T47D (cell line): Measurements from ENCODE around the gene WDR7.
A peak's percentile ranks its signal among the peaks of the same experiment; 100 is the strongest.

Source experiments
- DNase-seq, 2 experiments: peaks; one replicate each; pipeline versions ENCODE4 v3.0.0 to v3.0.0-alpha.2; 2011 to 2012; ENCODE audit warnings: low read depth in 1 of 2, low spot score in 1 of 2
- JUND ChIP-seq: IDR thresholded peaks from 2 replicates; pipeline ENCODE4 v1.6.1; 2012; ENCODE audit warnings: low read depth
- in situ Hi-C: cut with HindIII; loops from 2 replicates; pipeline ENCODE4 v1.10.0; 2016; ENCODE audit warnings: low sequenced_read_pairs, low pct_unique_long_range_greater_than_20kb

WDR7 gene

GRCh38 chr18:57022716-57023115, 371.6 kb downstream of the WDR7 start:
- TF ChIP-seq JUND: no peak
- in situ Hi-C loops: no loop called here
- DNase-seq: no peak

GRCh38 chr18:57023275-57023882, 372.2 kb downstream of the WDR7 start:
- DNase-seq: no peak
- no peak for TF ChIP-seq JUND
- in situ Hi-C loops: no loop called here

- TF ChIP-seq JUND: no peak
- DNase-seq: no peak
- in situ Hi-C loops: no loop called here
Measured at GRCh38 chr18:57025540-57025939, 374.4 kb downstream of the WDR7 start.

GRCh38 chr18:57026316-57026715, 375.2 kb downstream of the WDR7 start:
- no peak for DNase-seq
- no peak for TF ChIP-seq JUND
- in situ Hi-C loops: no loop called here

GRCh38 chr18:57027190-57027708, 376.1 kb downstream of the WDR7 start:
- TF ChIP-seq JUND: no peak
- no peak for DNase-seq
- in situ Hi-C loops: no loop called here

- in situ Hi-C loops: no loop called here
- no peak for TF ChIP-seq JUND
- peak in 1 of 2 experiments; percentile 3 for DNase-seq
Measured at GRCh38 chr18:57029761-57030160, 378.6 kb downstream of the WDR7 start.

GRCh38 chr18:57030417-57030816, 379.3 kb downstream of the WDR7 start:
- in situ Hi-C loops: no loop called here

GRCh38 chr18:57035590-57035989, 384.4 kb downstream of the WDR7 start:
- in situ Hi-C loops: no loop called here
- no peak for DNase-seq
- no peak for TF ChIP-seq JUND

More at GRCh38 chr18:57030417-57030816, 379.3 kb downstream of the WDR7 start:
- no peak for DNase-seq
- no peak for TF ChIP-seq JUND

- TF ChIP-seq JUND: no peak
- no peak for DNase-seq
- in situ Hi-C loops: no loop called here
Measured at GRCh38 chr18:57038395-57038794, 387.2 kb downstream of the WDR7 start.

- in situ Hi-C loops: no loop called here
- no peak for TF ChIP-seq JUND
- DNase-seq: no peak
Measured at GRCh38 chr18:57040175-57040574, 389.0 kb downstream of the WDR7 start.

GRCh38 chr18:57043241-57043640, 392.1 kb downstream of the WDR7 start:
- no peak for TF ChIP-seq JUND
- DNase-seq: no peak
- in situ Hi-C loops: no loop called here

GRCh38 chr18:57048351-57048750, 397.2 kb downstream of the WDR7 start:
- in situ Hi-C loops: no loop called here

GRCh38 chr18:57048859-57049258, 397.7 kb downstream of the WDR7 start:
- in situ Hi-C loops: no loop called here
- no peak for DNase-seq
- no peak for TF ChIP-seq JUND

More at GRCh38 chr18:57048351-57048750, 397.2 kb downstream of the WDR7 start:
- DNase-seq: no peak
- TF ChIP-seq JUND: no peak
